Mesothelial cell of epicardium (in vitro differentiated cells): ENCODE data around the gene MAGI1. TPM values are rescaled to one million over a fixed set of nuclear protein-coding genes. Genes with fewer than 3 reads are reported as not detected.

Source experiments
- DNase-seq, 2 experiments: peaks; one replicate each; pipeline ENCODE4 v3.0.0; 2021; ENCODE audit warnings: low spot score in 2 of 2; ENCODE audit not compliant: unreplicated experiment in 2 of 2
- H3K27ac Mint-ChIP-seq: 2 replicates; pipeline ENCODE4 v1.8.0; 2021; ENCODE audit warnings: mixed read lengths
- H3K27me3 Mint-ChIP-seq: 2 replicates; pipeline ENCODE4 v1.8.0; 2021; ENCODE audit warnings: low read depth, mixed read lengths
- H3K36me3 Mint-ChIP-seq: 2 replicates; pipeline ENCODE4 v1.8.0; 2021; ENCODE audit warnings: mixed read lengths
- H3K4me1 Mint-ChIP-seq: 2 replicates; pipeline ENCODE4 v1.8.0; 2021; ENCODE audit warnings: mixed read lengths
- H3K4me3 Mint-ChIP-seq: 2 replicates; pipeline ENCODE4 v1.8.0; 2021; ENCODE audit warnings: mild to moderate bottlenecking, moderate library complexity, mixed read lengths
- H3K9me3 Mint-ChIP-seq: 2 replicates; pipeline ENCODE4 v1.8.0; 2021; ENCODE audit warnings: mixed read lengths
- CTCF ChIP-seq: fragments of 200-600 bp; sonication (generic); IDR thresholded peaks from one replicate; pipeline ENCODE4 v1.5.0; 2021; ENCODE audit warnings: antibody characterized with exemption; ENCODE audit not compliant: unreplicated experiment
- total RNA-seq: library from RNA; stranded (reverse); gene quantifications from 3 replicates; pipeline ENCODE4 v1.2.1, GENCODE V29; 2021

MAGI1 gene
- total RNA-seq, 1 donor from 2014 or later: 65.6 TPM

DNA sequence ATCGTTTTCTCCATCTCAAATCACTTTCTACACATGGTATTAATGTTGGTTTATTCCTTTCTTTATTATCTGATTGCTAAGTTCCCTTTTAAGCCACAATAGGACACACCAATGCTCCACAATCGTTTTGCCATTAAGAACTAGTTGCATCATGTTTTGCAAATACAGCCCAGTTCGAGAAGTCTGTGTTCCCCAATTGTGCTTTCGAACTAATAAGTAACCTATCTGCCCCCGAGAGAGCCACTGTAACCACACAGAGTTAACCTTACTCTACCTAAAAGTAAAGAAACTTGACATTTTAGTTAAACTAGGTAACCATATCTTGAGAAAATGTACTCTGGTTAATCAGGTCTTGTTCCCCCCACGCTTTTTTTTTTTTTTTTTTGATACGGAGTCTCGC lies 39.1 kb downstream of the MAGI1 start:
- H3K27me3 Mint-ChIP-seq: no peaks in the 10 kb centered on the region
- no peak for DNase-seq
- H3K36me3 Mint-ChIP-seq: peaks cover 7% of the 10 kb centered on the region
- H3K4me1 Mint-ChIP-seq: peaks cover 25% of the 10 kb centered on the region
- H3K4me3 Mint-ChIP-seq: no peak overlapping the region
- TF ChIP-seq CTCF: no peak
- H3K9me3 Mint-ChIP-seq: no peaks in the 10 kb centered on the region
- no peak overlapping the region for H3K27ac Mint-ChIP-seq

DNA sequence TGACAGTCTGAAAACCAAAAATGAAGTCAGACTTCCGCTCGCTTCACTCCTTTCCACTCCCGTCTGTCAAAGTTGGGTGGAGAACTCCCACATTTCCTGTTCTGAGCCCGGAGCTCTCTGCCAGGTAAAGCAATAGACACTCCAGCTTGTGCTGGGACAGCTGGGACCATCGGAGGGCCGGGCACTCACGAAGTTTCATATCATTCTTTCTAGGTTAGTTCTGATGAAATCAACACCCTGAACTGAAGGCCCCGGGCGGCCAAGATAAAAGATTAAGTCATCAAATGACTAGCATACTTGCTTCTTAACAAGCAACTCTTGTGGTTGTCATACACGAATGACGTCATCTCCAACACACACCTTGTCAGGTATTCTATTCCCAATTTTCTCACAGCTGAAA lies 42.1 kb downstream of the MAGI1 start:
- Mint-ChIP-seq H3K27ac (peak overlapping the region; percentile 85), H3K4me3 (peak overlapping the region; percentile 6), H3K4me1 (peaks cover 25% of the 10 kb centered on the region), H3K9me3 (no peaks in the 10 kb centered on the region), H3K36me3 (peaks cover 5% of the 10 kb centered on the region), H3K27me3 (no peaks in the 10 kb centered on the region)
- DNase-seq: peak in 1 of 2 experiments; percentile 39
- TF ChIP-seq CTCF: no peak

DNA sequence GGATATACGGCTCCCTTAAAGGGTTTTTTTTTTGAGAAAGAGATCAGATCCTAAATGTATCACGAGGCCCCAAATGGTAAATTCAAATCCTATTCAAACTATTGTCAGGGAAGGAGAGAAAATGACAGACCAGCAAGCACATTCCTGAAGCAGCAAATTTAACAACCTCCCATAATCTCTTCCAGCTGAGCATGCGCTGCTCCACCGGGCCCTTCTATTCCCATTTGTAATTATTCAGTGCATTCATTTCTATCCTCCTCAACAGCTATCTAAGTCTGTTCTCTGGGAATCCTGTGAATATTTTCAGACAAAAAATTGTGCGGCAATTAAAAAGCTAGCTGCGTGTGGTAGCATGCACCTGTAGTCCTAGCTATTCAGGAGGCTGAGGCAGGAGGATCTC lies 43.2 kb downstream of the MAGI1 start:
- H3K27me3 Mint-ChIP-seq: no peaks in the 10 kb centered on the region
- no peak overlapping the region for H3K4me3 Mint-ChIP-seq
- no peaks in the 10 kb centered on the region for H3K9me3 Mint-ChIP-seq
- no peak for DNase-seq
- H3K27ac Mint-ChIP-seq: no peak overlapping the region
- peaks cover 25% of the 10 kb centered on the region for H3K4me1 Mint-ChIP-seq
- H3K36me3 Mint-ChIP-seq: peaks cover 5% of the 10 kb centered on the region
- TF ChIP-seq CTCF: no peak

DNA sequence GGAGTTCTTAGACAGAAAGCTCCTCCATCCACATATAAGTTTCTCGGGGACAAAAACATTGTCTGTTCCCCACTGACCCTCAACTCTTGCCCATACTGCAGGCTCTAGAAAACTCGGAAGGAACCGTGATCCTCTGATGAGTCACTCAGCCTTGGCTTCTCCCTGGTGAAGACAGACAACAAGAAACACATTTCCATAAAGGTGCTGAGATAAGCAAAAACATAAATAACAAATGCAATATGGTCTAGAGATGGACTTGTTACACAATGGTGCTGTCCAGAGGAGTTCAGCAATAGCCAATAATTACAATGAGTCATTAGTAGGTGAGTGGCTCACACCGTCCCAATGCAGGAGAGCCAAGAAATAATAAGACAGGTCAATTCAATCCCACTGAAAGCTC lies 43.7 kb downstream of the MAGI1 start:
- Mint-ChIP-seq H3K27ac (no peak overlapping the region), H3K4me1 (peaks cover 25% of the 10 kb centered on the region), H3K4me3 (no peak overlapping the region), H3K9me3 (no peaks in the 10 kb centered on the region), H3K27me3 (no peaks in the 10 kb centered on the region), H3K36me3 (peaks cover 6% of the 10 kb centered on the region)
- TF ChIP-seq CTCF: no peak
- no peak for DNase-seq

GRCh38 chr3:65993134-65993900 lies 45.4 kb downstream of the MAGI1 start:
- no peak for TF ChIP-seq CTCF
- H3K4me3 Mint-ChIP-seq: no peak overlapping the region
- no peak for DNase-seq
- H3K36me3 Mint-ChIP-seq: peaks cover 7% of the 10 kb centered on the region
- no peaks in the 10 kb centered on the region for H3K27me3 Mint-ChIP-seq
- H3K9me3 Mint-ChIP-seq: no peaks in the 10 kb centered on the region
- peaks cover 26% of the 10 kb centered on the region for H3K4me1 Mint-ChIP-seq
- no peak overlapping the region for H3K27ac Mint-ChIP-seq
